Ovary (tissue), 3 donors: ENCODE data around the gene ANKRD34C.

ENCODE experiments used
- CTCF ChIP-seq, 3 donors: fragments of 450-650 bp in 2 of 3; fragments of 200-600 bp in 1 of 3; IDR thresholded peaks; one replicate each; pipeline versions ENCODE4 v1.5.1 to v1.8.0; 2016 to 2022; ENCODE audit warnings: antibody characterized with exemption in 3 of 3, mild to moderate bottlenecking in 1 of 3
- EP300 ChIP-seq: sonication (generic); formaldehyde crosslinking; IDR thresholded peaks from one replicate; pipeline ENCODE4 v1.6.1; 2017; ENCODE audit warnings: antibody characterized with exemption
- donor health status: DM: no; HTN: no; CAD: no.

DNA sequence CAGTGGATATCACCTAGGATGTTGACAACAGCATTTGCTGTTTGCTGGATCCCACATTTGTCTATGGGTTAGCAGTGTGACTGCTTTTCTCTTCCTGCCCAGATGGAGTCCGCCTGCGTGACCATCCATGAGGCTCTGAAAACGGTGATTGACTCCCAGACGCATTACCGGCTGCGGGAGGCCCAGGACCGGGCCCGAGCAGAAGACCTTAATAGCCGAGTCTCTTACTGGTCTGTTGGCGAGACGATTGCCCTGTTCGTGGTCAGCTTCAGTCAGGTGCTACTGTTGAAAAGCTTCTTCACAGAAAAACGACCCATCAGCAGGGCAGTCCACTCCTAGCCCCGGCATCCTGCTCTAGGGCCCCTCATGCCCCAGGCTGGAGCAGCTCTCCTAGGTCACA lies 39.4 kb downstream of the ANKRD34C start:
- TF ChIP-seq CTCF (IDR thresholded peaks at IDR 0.05) = no peak
- TF ChIP-seq EP300 = no peak
